Germinal center (tissue), 1 donor: ENCODE measurements around the gene CCDC121.

Experiments
- DNase-seq: peaks from one replicate; pipeline ENCODE4 v3.0.0; 2012; ENCODE audit warnings: mixed read lengths, low spot score

CCDC121 gene

GRCh38 chr2:27582129-27582694 is 46.6 kb downstream of the CCDC121 start:
- DNase-seq, result no peak

GRCh38 chr2:27581417-27582128 is 47.2 kb downstream of the CCDC121 start:
- no peak for DNase-seq
